NT2/D1 (cell line): Measurements from ENCODE around the gene TBX5.
A peak's percentile ranks its signal among the peaks of the same experiment; 100 is the strongest.

Experiments used
- DNase-seq: peaks from one replicate; pipeline ENCODE4 v3.0.0-alpha.2; 2011; ENCODE audit warnings: low read depth, low spot score
- H3K27me3 ChIP-seq: 2 replicates; pipeline ENCODE4 v1.6.0; 2011; ENCODE audit warnings: mild to moderate bottlenecking; ENCODE audit not compliant: insufficient read length, insufficient read depth
- H3K36me3 ChIP-seq: 2 replicates; pipeline ENCODE4 v1.6.1; 2011; ENCODE audit warnings: mild to moderate bottlenecking, low read length, mixed read lengths; ENCODE audit not compliant: insufficient read depth, insufficient read length
- H3K4me1 ChIP-seq: 2 replicates; pipeline ENCODE4 v1.5.1; 2011; ENCODE audit not compliant: insufficient read depth, insufficient read length
- H3K4me3 ChIP-seq: 2 replicates; pipeline ENCODE4 v1.5.1; 2011; ENCODE audit warnings: low read depth; ENCODE audit not compliant: insufficient read length
- H3K9ac ChIP-seq: 2 replicates; pipeline ENCODE4 v1.6.0; 2011; ENCODE audit warnings: low read depth; ENCODE audit not compliant: insufficient read length
- H3K9me3 ChIP-seq: 2 replicates; pipeline ENCODE4 v1.5.1; 2011; ENCODE audit warnings: mild to moderate bottlenecking, low read length; ENCODE audit not compliant: insufficient read depth
- SUZ12 ChIP-seq: IDR thresholded peaks from 2 replicates; pipeline ENCODE4 v1.6.1; 2011; ENCODE audit not compliant: insufficient read length, insufficient read depth; ENCODE audit errors: extremely low read depth
- YY1 ChIP-seq: IDR thresholded peaks from 2 replicates; pipeline ENCODE4 v1.6.1; 2011; ENCODE audit not compliant: insufficient read length, insufficient read depth
- ZNF274 ChIP-seq: IDR thresholded peaks from 2 replicates; pipeline ENCODE4 v1.6.1; 2011; ENCODE audit warnings: mild to moderate bottlenecking, low read depth, low read length

TBX5 gene

DNA sequence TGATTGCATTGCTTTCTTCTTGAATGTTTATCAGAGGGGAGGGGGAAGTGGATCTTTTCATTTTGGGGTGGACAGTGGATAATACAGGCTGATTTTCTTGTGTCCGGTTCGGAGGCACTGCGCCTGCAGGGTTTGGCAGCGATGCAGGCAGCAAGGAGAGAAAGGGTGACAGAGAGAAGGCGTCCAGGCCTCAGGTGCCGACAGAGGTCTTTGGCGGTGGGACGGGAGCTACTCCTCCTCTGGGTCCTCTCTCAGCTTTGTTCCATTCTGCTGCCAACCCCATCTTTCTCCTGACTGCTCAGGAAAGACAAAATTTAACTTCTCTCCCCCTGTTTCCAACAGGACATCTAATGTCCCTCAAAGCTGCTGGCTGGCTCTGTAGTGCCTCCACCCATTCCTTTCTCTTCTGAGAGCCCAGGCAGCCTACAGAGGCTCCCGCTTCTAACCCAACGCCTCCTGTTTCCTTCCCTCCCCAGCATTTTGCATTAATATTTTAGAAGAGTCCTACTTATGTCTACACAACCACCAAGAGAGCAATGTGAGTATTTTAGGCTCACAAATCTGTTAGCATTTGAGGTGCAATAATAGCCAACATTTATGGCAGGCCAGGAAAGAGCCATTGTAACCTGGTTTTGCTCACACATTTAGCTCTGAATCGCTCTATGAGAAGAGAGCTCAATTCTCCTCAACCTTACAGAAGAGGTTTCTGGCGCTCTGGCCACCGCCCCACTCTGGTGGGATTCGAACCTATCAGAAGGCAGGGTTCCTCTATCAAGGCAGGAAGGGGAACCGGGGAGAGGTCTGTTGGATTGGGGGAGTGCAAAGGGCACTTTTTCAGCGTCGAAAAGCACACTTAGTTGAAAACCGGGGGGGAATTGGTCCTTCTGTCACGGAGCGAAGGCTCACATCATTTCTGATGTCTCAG lies 7.1 kb upstream of the TBX5 start:
- no peak overlapping the region for H3K9ac ChIP-seq
- TF ChIP-seq ZNF274, result no peak
- H3K36me3 ChIP-seq, result no peaks in the 10 kb centered on the region
- H3K27me3 ChIP-seq, result peaks cover 100% of the 10 kb centered on the region
- DNase-seq, result no peak
- H3K9me3 ChIP-seq, result no peaks in the 10 kb centered on the region
- H3K4me3 ChIP-seq, result no peak overlapping the region
- H3K4me1 ChIP-seq, result peaks cover 6% of the 10 kb centered on the region

DNA sequence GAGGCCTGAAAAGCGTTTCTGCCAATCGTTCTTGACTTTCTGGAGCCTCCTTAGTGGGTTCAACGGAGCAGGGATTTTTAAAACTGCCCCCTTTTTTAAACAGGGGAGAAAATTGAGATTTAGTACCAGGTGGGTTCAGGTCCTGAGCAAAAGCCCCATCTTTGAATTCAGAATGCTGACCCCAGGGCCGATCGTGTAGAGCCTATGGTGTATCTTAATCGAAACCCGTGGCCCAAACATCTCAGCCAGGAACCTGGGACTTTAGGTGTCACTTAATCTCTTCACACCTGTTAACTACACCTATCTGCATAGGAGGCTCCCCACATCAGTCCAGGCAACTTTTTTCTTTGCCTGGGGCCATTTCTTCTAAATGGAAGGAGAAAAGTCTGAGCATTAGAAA lies 6.4 kb upstream of the TBX5 start:
- peaks cover 100% of the 10 kb centered on the region for H3K27me3 ChIP-seq
- no peak for TF ChIP-seq SUZ12
- TF ChIP-seq YY1, result no peak
- TF ChIP-seq ZNF274, result no peak
- H3K9me3 ChIP-seq, result no peaks in the 10 kb centered on the region
- no peaks in the 10 kb centered on the region for H3K36me3 ChIP-seq
- peaks cover 7% of the 10 kb centered on the region for H3K4me1 ChIP-seq
- H3K9ac ChIP-seq, result no peak overlapping the region
- H3K4me3 ChIP-seq, result no peak overlapping the region
- no peak for DNase-seq

DNA sequence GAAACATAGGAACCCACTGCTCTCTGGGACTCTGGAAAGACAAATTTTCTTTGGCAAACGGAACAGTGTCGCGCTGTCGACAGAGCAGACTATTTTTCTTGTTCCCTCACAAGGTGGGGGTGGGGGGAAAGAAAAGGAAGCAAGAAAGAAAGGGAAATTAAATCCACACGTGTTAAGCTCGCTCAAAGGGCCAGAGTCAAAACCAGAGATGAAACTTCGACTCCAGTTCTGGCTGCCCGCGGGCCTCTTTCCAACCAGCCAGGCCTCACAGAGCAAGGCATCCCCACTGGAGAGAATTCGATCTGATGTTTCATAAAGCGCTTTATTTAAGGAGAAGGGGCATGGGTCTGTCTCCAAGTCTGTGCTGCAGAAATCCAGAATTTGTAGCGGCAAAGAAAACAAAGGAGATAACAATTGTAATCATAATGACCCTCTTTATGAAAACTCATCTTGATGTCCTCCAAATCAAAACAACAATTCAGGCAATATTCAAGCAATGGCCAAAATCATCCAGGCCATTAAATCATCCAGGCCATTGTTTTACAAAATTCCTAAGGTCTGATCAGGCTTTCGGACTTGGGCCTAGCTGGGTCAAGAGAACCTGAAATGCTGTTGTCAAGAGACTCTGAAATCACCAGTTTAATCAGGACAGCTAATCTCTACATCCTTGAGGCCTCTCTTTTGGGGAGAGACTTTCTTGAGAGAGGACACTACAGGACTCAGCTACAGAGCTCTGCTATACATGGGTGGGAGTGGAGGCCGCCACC lies 5.3 kb upstream of the TBX5 start:
- Histone ChIP-seq H3K36me3 (no peaks in the 10 kb centered on the region), H3K9me3 (no peaks in the 10 kb centered on the region), H3K27me3 (peaks cover 100% of the 10 kb centered on the region), H3K4me3 (no peak overlapping the region), H3K4me1 (peaks cover 8% of the 10 kb centered on the region), H3K9ac (no peak overlapping the region)
- no peak for DNase-seq
- no peak for TF ChIP-seq YY1
- no peak for TF ChIP-seq ZNF274
- peak; percentile 0 for TF ChIP-seq SUZ12

DNA sequence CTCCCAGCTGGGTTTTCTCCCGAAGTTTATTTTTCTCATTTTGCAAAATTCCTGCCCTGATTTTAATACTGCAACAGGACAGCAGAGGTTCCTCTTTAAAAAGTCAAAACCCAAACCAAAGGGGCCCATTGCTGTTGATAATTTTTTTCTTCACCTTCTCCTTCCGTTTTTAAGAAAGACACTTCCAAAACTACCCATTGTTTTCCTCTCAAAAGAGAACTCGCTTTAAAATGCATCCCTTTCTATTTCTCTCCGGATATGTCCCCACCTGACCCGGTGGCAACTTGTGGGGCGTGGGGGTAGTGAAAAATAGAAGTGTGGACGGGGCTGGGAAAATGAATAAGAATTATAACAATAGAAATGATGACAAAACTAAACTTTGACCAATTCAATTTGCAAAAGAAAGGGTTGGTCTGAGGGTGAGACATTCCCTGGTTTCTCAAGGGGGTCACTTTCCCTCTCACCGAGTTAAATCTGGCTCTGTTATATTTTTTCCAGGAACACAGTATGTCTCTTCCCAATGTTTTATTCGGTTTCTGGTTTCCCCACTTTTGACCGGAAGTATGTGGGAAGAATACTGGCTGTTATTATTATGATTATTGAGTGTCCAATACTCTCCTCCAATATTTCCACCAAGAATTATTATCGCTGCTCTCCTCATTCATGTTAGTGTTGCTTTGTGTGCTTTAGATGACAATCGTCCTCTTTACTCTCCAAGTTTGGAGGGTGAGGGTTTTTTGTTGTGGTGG lies 4.1 kb upstream of the TBX5 start:
- no peak for DNase-seq
- H3K36me3 ChIP-seq, result no peaks in the 10 kb centered on the region
- no peak overlapping the region for H3K9ac ChIP-seq
- TF ChIP-seq SUZ12 (no peak), YY1 (no peak), ZNF274 (no peak)
- H3K4me3 ChIP-seq, result no peak overlapping the region
- H3K9me3 ChIP-seq, result no peaks in the 10 kb centered on the region
- H3K4me1 ChIP-seq, result peaks cover 15% of the 10 kb centered on the region
- peaks cover 100% of the 10 kb centered on the region for H3K27me3 ChIP-seq

DNA sequence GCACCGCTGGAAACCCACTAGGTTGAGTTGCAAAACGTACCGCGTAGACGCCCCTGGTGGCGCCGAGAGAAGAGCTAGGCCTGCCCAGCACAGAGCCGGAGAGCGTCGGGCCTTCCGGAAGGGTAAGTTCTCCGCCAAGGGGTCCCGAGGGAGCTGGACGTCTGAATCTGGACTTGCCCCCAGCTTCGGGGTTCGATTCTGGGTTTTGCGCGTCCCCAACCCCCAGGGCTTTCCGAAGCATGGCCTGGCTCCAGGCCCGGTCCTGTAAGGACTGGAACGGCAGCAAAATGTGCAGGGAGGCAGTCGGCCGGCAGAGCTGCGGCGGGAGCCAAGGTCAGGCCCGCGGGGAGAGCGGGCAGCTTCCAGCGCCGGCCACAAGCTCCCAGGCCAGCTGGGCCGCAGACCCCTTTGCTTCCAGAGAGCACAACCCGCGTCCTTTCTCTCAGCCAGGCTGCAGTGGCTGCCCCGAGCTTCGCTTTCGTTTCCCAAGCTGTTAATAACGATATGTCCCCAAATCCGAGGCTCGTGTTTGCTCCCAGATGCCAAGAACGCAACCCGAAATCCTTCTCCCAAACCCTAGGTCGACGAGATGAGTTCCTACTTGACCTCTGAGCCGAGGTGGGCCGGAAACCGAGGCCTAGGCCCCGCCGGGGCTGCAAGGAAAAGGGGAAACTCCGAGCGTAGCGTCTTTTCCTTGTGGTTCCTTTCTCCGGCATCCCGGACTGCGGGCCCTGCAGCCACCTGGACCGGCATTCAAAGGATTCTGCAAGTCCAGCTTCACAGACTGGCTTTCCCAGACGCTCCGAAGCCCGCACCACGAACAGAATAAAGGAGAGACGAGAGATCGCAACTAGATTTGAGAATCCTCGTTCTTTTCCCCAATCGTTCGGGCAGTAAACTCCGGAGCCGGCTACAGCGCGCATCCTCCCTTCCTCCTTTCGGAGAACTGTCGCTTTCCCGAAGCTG lies 3.2 kb upstream of the TBX5 start:
- DNase-seq, result no peak
- H3K4me1 ChIP-seq, result peaks cover 15% of the 10 kb centered on the region
- H3K27me3 ChIP-seq, result peaks cover 100% of the 10 kb centered on the region
- H3K9me3 ChIP-seq, result no peaks in the 10 kb centered on the region
- H3K9ac ChIP-seq, result peak overlapping the region; percentile 63
- H3K36me3 ChIP-seq, result no peaks in the 10 kb centered on the region
- H3K4me3 ChIP-seq, result peak overlapping the region; percentile 29
- TF ChIP-seq SUZ12 (peak; percentile 100), ZNF274 (no peak)

DNA sequence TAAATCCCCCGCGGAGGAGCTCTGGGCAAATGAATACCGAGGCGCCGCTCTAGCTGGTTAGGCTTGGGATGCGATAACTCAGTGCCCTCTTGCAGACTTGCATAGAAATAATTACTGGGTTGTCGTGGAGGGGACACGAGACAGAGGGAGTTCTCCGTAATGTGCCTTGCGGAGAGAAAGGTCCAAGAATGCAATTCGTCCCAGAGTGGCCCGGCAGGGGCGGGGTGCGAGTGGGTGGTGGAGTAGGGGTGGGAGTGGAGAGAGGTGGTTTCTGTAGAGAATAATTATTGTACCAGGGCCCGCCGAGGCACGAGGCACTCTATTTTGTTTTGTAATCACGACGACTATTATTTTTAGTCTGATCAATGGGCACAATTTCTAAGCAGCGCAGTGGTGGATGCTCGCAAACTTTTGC lies 2.5 kb upstream of the TBX5 start:
- peaks cover 100% of the 10 kb centered on the region for H3K27me3 ChIP-seq
- TF ChIP-seq ZNF274, result no peak
- TF ChIP-seq YY1, result no peak
- TF ChIP-seq SUZ12, result peak; percentile 66
- H3K9ac ChIP-seq, result no peak overlapping the region
- peak overlapping the region; percentile 29 for H3K4me3 ChIP-seq
- DNase-seq, result no peak
- H3K36me3 ChIP-seq, result no peaks in the 10 kb centered on the region
- no peaks in the 10 kb centered on the region for H3K9me3 ChIP-seq
- H3K4me1 ChIP-seq, result peaks cover 13% of the 10 kb centered on the region
